GM23248 (cell line): Measurements from ENCODE around the gene PINLYP.

Experiments
- EZH2 ChIP-seq: fragments of 200-600 bp; sonication (generic); IDR thresholded peaks from 2 replicates; pipeline ENCODE4 v1.6.1; 2018; ENCODE audit warnings: antibody characterized with exemption, mild to moderate bottlenecking; ENCODE audit not compliant: insufficient read depth, poor library complexity, severe bottlenecking
- EZH2phosphoT487 ChIP-seq: fragments of 200-600 bp; sonication (generic); IDR thresholded peaks from 2 replicates; pipeline ENCODE4 v1.6.1; 2018; ENCODE audit warnings: antibody characterized with exemption, moderate library complexity, mild to moderate bottlenecking, low read depth; ENCODE audit not compliant: insufficient read depth

GRCh38 chr19:43574424-43575155, 1.0 kb upstream of the PINLYP start:
- no peak for TF ChIP-seq EZH2
- no peak for TF ChIP-seq EZH2phosphoT487
